T-helper 17 cell (primary cell): Measurements from ENCODE around the gene FERMT2. TPM values are rescaled to one million over a fixed set of nuclear protein-coding genes. Genes with fewer than 3 reads are reported as not detected.
"Not testable (repeated sequence)": the region's sequence is repeated elsewhere in the genome, so short reads cannot be mapped to it uniquely, and the experiment has no call there.

Source experiments
- ATAC-seq: fragments of 150-1000 bp; cut with Tn5 transposase; 2 replicates; pipeline ENCODE4 v1.10.0; 2021; ENCODE audit warnings: mild to moderate bottlenecking, moderate library complexity
- DNase-seq, 3 donors: peaks; one replicate each; pipeline versions ENCODE4 v3.0.0 to v3.0.0-alpha.2; 2020 to 2021
- H3K9me3 ChIP-seq: one replicate; pipeline ENCODE4 v1.7.0; 2013; ENCODE audit warnings: low read length, mild to moderate bottlenecking; ENCODE audit not compliant: control insufficient read depth, poor library complexity, severe bottlenecking
- H3K27ac Mint-ChIP-seq: one replicate; pipeline ENCODE4 v1.8.0; 2022; ENCODE audit warnings: mild to moderate bottlenecking, moderate library complexity, mixed read lengths
- H3K27me3 Mint-ChIP-seq: one replicate; pipeline ENCODE4 v1.8.0; 2022; ENCODE audit warnings: mixed read lengths
- H3K36me3 Mint-ChIP-seq: one replicate; pipeline ENCODE4 v1.8.0; 2022; ENCODE audit warnings: low read depth, mixed read lengths
- H3K4me1 Mint-ChIP-seq: one replicate; pipeline ENCODE4 v1.8.0; 2022; ENCODE audit warnings: mild to moderate bottlenecking, mixed read lengths
- H3K4me3 Mint-ChIP-seq: one replicate; pipeline ENCODE4 v1.8.0; 2022; ENCODE audit warnings: mild to moderate bottlenecking, moderate library complexity, mixed read lengths
- total RNA-seq, 4 donors: library from RNA in 2 of 4; stranded (reverse) in 2 of 4; gene quantifications; one replicate each; pipeline ENCODE4 v1.2.3 and lab custom pipeline; 2022 to 2026

FERMT2 gene
- total RNA-seq, 2 donors from 2014 or later = 0.78 to 3.6 TPM

- Mint-ChIP-seq H3K27me3 (no peaks in the 10 kb centered on the region), H3K36me3 (no peaks in the 10 kb centered on the region), H3K4me1 (no peaks in the 10 kb centered on the region), H3K4me3 (no peak overlapping the region), H3K27ac (no peak overlapping the region)
- no peaks in the 10 kb centered on the region for H3K9me3 ChIP-seq
- ATAC-seq (no peak), DNase-seq (no peak)
These were observed 70.9 kb downstream of the FERMT2 start for GRCh38 chr14:52879958-52880357.

GRCh38 chr14:52878946-52879345 lies 71.9 kb downstream of the FERMT2 start:
- Mint-ChIP-seq H3K4me3 (no peak overlapping the region), H3K27ac (no peak overlapping the region), H3K36me3 (no peaks in the 10 kb centered on the region), H3K4me1 (no peaks in the 10 kb centered on the region), H3K27me3 (no peaks in the 10 kb centered on the region)
- ATAC-seq (no peak), DNase-seq (no peak)
- no peaks in the 10 kb centered on the region for H3K9me3 ChIP-seq

- DNase-seq = no peak
- H3K9me3 ChIP-seq = no peaks in the 10 kb centered on the region
- no peaks in the 10 kb centered on the region for H3K27me3 Mint-ChIP-seq
- no peaks in the 10 kb centered on the region for H3K36me3 Mint-ChIP-seq
- no peak overlapping the region for H3K4me3 Mint-ChIP-seq
- no peaks in the 10 kb centered on the region for H3K4me1 Mint-ChIP-seq
- H3K27ac Mint-ChIP-seq = no peak overlapping the region
- no peak for ATAC-seq
These were observed 72.4 kb downstream of the FERMT2 start for GRCh38 chr14:52878469-52878868.

- no peak overlapping the region for H3K4me3 Mint-ChIP-seq
- H3K27me3 Mint-ChIP-seq = peaks cover 5% of the 10 kb centered on the region
- no peak overlapping the region for H3K27ac Mint-ChIP-seq
- no peaks in the 10 kb centered on the region for H3K36me3 Mint-ChIP-seq
- no peaks in the 10 kb centered on the region for H3K9me3 ChIP-seq
- no peak for ATAC-seq
- DNase-seq = no peak
- H3K4me1 Mint-ChIP-seq = no peaks in the 10 kb centered on the region
These were observed 73.2 kb downstream of the FERMT2 start for GRCh38 chr14:52877628-52878027.

GRCh38 chr14:52876806-52877205 lies 74.0 kb downstream of the FERMT2 start:
- ATAC-seq (no peak), DNase-seq (no peak)
- no peaks in the 10 kb centered on the region for H3K9me3 ChIP-seq
- Mint-ChIP-seq H3K4me1 (no peaks in the 10 kb centered on the region), H3K36me3 (peaks cover 2% of the 10 kb centered on the region), H3K4me3 (no peak overlapping the region), H3K27ac (no peak overlapping the region), H3K27me3 (peaks cover 5% of the 10 kb centered on the region)

GRCh38 chr14:52876311-52876710 lies 74.5 kb downstream of the FERMT2 start:
- no peak overlapping the region for H3K4me3 Mint-ChIP-seq
- H3K4me1 Mint-ChIP-seq = no peaks in the 10 kb centered on the region
- no peak overlapping the region for H3K27ac Mint-ChIP-seq
- ATAC-seq = no peak
- H3K36me3 Mint-ChIP-seq = peaks cover 7% of the 10 kb centered on the region
- DNase-seq = no peak
- H3K27me3 Mint-ChIP-seq = peaks cover 5% of the 10 kb centered on the region
- H3K9me3 ChIP-seq = no peaks in the 10 kb centered on the region

GRCh38 chr14:52875707-52876106 lies 75.1 kb downstream of the FERMT2 start:
- no peak overlapping the region for H3K4me3 Mint-ChIP-seq
- peaks cover 7% of the 10 kb centered on the region for H3K36me3 Mint-ChIP-seq
- H3K27me3 Mint-ChIP-seq = peaks cover 5% of the 10 kb centered on the region
- no peak overlapping the region for H3K27ac Mint-ChIP-seq
- H3K4me1 Mint-ChIP-seq = no peaks in the 10 kb centered on the region
- ATAC-seq = no peak
- no peak for DNase-seq
- no peaks in the 10 kb centered on the region for H3K9me3 ChIP-seq

GRCh38 chr14:52874389-52874788 lies 76.5 kb downstream of the FERMT2 start:
- DNase-seq = no peak
- H3K9me3 ChIP-seq = no peaks in the 10 kb centered on the region
- Mint-ChIP-seq H3K4me3 (no peak overlapping the region), H3K36me3 (peaks cover 7% of the 10 kb centered on the region), H3K27ac (no peak overlapping the region), H3K4me1 (no peaks in the 10 kb centered on the region), H3K27me3 (peaks cover 5% of the 10 kb centered on the region)
- ATAC-seq = no peak

GRCh38 chr14:52873694-52874093 lies 77.2 kb downstream of the FERMT2 start:
- Mint-ChIP-seq H3K27me3 (peaks cover 5% of the 10 kb centered on the region), H3K36me3 (peaks cover 7% of the 10 kb centered on the region), H3K4me3 (no peak overlapping the region), H3K4me1 (no peaks in the 10 kb centered on the region), H3K27ac (no peak overlapping the region)
- ATAC-seq (no peak), DNase-seq (no peak)
- no peaks in the 10 kb centered on the region for H3K9me3 ChIP-seq

- H3K9me3 ChIP-seq = no peaks in the 10 kb centered on the region
- no peak overlapping the region for H3K27ac Mint-ChIP-seq
- peaks cover 5% of the 10 kb centered on the region for H3K27me3 Mint-ChIP-seq
- ATAC-seq (no peak), DNase-seq (no peak)
- H3K36me3 Mint-ChIP-seq = peaks cover 7% of the 10 kb centered on the region
- no peaks in the 10 kb centered on the region for H3K4me1 Mint-ChIP-seq
- no peak overlapping the region for H3K4me3 Mint-ChIP-seq
These were observed 77.8 kb downstream of the FERMT2 start for GRCh38 chr14:52873065-52873464.

- H3K4me1 Mint-ChIP-seq = no peaks in the 10 kb centered on the region
- H3K4me3 Mint-ChIP-seq = no peak overlapping the region
- no peak for DNase-seq
- ATAC-seq = no peak
- H3K36me3 Mint-ChIP-seq = peaks cover 7% of the 10 kb centered on the region
- no peaks in the 10 kb centered on the region for H3K9me3 ChIP-seq
- peak overlapping the region; percentile 41 for H3K27ac Mint-ChIP-seq
- H3K27me3 Mint-ChIP-seq = peaks cover 5% of the 10 kb centered on the region
These were observed 79.2 kb downstream of the FERMT2 start for GRCh38 chr14:52871606-52872005.

GRCh38 chr14:52868911-52869618 lies 81.8 kb downstream of the FERMT2 start:
- ATAC-seq (no peak), DNase-seq (no peak)
- no peaks in the 10 kb centered on the region for H3K4me1 Mint-ChIP-seq
- H3K36me3 Mint-ChIP-seq = peaks cover 7% of the 10 kb centered on the region
- no peak overlapping the region for H3K4me3 Mint-ChIP-seq
- H3K27ac Mint-ChIP-seq = no peak overlapping the region
- no peaks in the 10 kb centered on the region for H3K9me3 ChIP-seq
- peaks cover 5% of the 10 kb centered on the region for H3K27me3 Mint-ChIP-seq

- not testable (repeated sequence) for H3K27me3 Mint-ChIP-seq, H3K27ac Mint-ChIP-seq, H3K9me3 ChIP-seq, ATAC-seq, DNase-seq, H3K4me3 Mint-ChIP-seq, H3K36me3 Mint-ChIP-seq, H3K4me1 Mint-ChIP-seq
These were observed 86.0 kb downstream of the FERMT2 start for GRCh38 chr14:52864893-52865292.

GRCh38 chr14:52863334-52863700 lies 87.5 kb downstream of the FERMT2 start:
- H3K36me3 Mint-ChIP-seq = no peaks in the 10 kb centered on the region
- no peak overlapping the region for H3K27ac Mint-ChIP-seq
- H3K27me3 Mint-ChIP-seq = no peaks in the 10 kb centered on the region
- H3K4me3 Mint-ChIP-seq = no peak overlapping the region
- ATAC-seq (no peak), DNase-seq (no peak)
- H3K4me1 Mint-ChIP-seq = no peaks in the 10 kb centered on the region
- no peaks in the 10 kb centered on the region for H3K9me3 ChIP-seq
